Measurements from ENCODE around the gene ALDH1B1.

Gene ALDH1B1

GRCh38 chr9:38447703-38448102 lies 55.2 kb downstream of the ALDH1B1 start:
- Histone ChIP-seq H3K4me3 (ENCODE audit: low read depth in 1 of 2, low read length in 2 of 2) (no peak overlapping the region), H3K9ac (ENCODE audit: low read depth, low read length) (no peak overlapping the region), H3K4me1 (ENCODE audit: insufficient read depth, low read length) (no peaks in the 10 kb centered on the region), H3K27me3 (ENCODE audit: insufficient read depth, low read length, poor library complexity) (no peaks in the 10 kb centered on the region), H2AFZ (ENCODE audit: low read depth, low read length) (no peak overlapping the region), H3K9me3 (ENCODE audit: insufficient read depth, low read length, severe bottlenecking) (peaks cover 12% of the 10 kb centered on the region), H3K4me2 (ENCODE audit: insufficient read depth, low read length) (no peak overlapping the region), H3K27ac (ENCODE audit: low read length) (no peak overlapping the region), H3K36me3 (ENCODE audit: insufficient read depth, low read length) (no peaks in the 10 kb centered on the region), H4K20me1 (ENCODE audit: insufficient read depth, low read length) (no peaks in the 10 kb centered on the region), H3K79me2 (ENCODE audit: insufficient read depth, low read length) (no peaks in the 10 kb centered on the region)
- no peak for DNase-seq
- TF ChIP-seq CTCF (IDR thresholded peaks at IDR 0.05; ENCODE audit: borderline replicate concordance, extremely low read depth, low read length, poor library complexity, severe bottlenecking) (no peak), EZH2 (IDR thresholded peaks at IDR 0.05; ENCODE audit: borderline replicate concordance, low read depth, low read length, severe bottlenecking) (no peak)
- no peak for ATAC-seq (ENCODE audit: insufficient read depth, low read depth)

Data from DND-41 (cell line).